T47D (cell line): Measurements from ENCODE around the gene TMUB2.

Experiments used
- DNase-seq, 2 experiments: peaks; one replicate each; pipeline versions ENCODE4 v3.0.0 to v3.0.0-alpha.2; 2011 to 2012; ENCODE audit warnings: low read depth in 1 of 2, low spot score in 1 of 2
- JUND ChIP-seq: IDR thresholded peaks from 2 replicates; pipeline ENCODE4 v1.6.1; 2012; ENCODE audit warnings: low read depth
- in situ Hi-C: cut with HindIII; loops from 2 replicates; pipeline ENCODE4 v1.10.0; 2016; ENCODE audit warnings: low sequenced_read_pairs, low pct_unique_long_range_greater_than_20kb

TMUB2 gene

DNA sequence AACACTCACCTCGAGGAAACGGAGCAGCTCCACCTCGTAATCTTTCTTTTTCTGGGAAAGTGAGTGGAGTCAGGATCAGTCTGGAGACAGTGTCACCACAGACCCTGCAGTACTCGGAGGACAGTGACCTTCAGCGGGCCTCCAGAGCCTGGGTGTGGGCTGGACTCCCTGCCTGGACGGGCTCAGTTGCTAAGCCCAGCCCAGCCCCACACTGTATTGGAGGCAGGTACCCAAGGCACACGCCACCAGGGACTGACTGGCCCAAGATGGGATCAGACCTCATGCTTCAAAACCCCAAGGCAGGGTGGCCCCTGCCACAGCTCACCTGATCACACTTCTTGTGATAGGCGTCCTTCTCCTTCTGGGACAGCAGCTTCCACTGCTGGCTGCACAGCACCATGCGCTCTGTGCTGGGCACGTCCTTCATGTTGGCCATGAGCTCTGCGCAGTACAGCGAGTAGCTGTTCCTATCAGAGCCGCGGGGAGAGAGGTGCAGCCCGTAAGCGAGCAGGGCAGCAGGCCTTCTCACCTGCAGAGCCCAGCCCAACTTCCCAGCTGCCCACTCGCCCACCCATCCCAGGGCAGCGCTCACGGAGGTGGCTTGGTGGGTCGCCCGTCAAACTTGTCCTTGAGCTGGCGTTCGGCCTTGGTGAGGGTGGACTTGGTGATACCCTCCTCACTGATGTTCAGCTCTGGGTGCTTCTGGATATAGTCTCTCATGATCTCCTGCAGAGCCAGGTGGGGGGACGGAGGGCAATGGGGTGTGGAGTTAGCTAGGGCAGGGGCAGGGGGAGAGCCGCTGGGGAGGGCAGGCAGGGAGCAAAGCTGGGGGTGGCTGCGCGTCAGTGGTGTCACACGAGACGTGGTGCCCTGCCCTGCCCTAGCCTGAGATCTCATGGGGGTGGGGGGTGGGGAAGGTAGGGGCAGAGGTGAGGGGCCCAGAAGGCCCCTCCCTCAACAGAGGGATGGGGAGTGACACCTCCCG is 24.8 kb downstream of the TMUB2 start:
- TF ChIP-seq JUND: no peak
- in situ Hi-C loops: no loop called here
- DNase-seq: no peak

DNA sequence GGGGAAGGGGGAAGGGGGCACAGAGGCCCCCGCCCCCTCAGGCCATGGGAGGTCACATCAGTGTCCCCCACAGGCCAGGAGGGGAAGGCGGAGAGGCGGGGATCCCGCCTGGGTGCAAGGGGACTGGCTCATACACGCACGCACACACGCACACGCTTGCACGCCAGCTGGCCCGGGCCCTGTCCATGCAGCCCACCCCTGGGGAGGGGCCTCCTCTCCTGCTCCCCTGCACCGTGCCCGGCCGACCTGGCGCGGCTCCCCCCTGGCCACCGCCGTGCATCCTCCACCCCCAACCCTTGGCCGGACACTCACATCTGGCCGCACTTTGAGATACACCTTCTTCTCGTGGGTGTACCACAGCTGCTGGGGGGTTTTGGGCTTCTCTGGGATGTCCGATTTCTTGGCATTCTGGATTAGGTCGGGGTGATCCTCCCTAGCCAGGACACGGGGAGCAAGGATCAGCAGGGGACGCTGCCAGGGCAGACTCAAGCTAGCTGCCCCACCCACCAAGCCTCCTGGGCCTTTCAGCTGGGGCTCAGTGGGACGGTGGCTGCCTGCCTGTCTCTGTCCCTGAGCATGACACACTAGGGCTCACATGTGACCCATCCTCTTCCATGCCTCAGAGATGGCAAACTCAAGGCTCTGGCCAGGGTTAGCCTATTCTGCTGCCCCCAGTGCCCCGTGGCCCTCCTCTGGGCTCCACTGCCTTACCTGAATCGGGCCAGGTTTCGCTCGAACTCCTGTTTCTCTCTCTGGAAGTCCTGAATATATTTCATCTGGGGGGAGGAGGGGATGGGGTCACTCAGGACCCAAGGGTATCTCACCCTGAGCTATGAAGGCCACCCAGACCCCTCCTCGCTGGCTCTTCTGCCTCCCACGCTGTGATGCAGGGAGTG is 26.0 kb downstream of the TMUB2 start:
- in situ Hi-C loops: no loop called here
- no peak for DNase-seq
- no peak for TF ChIP-seq JUND

DNA sequence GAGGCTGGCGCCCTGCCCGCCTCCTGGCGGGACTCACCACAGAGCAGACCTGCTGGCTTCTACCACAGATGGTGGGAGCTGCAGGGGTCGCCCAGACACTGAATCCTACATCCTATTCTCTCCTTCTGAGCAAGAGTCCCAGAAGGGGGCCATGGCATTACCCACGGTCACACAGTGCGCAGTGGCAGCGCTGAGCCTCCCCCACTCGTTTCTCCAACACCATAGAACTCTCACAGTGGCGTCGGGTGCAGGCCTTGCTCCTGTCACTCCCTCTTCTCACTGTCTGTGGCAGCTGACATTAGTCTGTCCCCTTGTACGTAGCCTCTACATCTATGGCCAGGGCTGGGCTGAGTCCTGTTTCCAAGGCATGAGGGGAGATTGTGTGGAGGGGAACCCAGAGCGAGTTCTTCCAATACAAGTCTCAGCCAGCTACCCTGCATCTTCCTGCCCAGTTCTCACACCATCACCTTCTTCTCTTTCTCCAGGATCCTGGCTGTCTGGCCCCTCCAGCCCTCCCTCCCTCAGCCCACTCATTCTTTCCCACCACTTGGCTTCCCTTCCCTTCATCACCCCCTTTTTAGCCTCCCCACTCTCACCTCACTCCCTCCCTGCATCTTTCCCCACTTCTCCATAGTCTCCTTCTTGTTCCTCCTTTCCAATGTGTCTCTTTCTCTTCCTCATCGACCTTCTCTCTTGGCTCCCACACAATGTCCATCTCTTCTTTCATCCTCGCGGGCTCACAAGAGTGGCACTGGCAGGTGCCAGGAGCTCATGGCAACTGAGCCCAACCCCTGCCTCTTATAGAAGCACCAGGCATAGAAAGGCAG is 26.8 kb downstream of the TMUB2 start:
- DNase-seq: no peak
- in situ Hi-C loops: no loop called here
- no peak for TF ChIP-seq JUND

DNA sequence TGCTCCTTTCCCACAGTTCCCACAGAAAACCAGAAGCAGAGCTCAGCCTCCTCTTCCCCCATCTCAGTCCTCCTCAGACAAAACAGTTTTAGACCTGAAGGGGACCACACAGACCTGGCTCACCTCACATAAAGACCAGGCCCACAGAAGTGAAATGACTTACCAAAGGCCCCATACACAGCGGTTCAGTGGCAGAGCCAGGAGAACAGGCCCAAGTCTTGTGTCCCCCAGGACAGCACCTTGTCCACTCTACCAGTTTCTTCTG is 27.4 kb downstream of the TMUB2 start:
- in situ Hi-C loops: no loop called here
- no peak for DNase-seq
- no peak for TF ChIP-seq JUND

DNA sequence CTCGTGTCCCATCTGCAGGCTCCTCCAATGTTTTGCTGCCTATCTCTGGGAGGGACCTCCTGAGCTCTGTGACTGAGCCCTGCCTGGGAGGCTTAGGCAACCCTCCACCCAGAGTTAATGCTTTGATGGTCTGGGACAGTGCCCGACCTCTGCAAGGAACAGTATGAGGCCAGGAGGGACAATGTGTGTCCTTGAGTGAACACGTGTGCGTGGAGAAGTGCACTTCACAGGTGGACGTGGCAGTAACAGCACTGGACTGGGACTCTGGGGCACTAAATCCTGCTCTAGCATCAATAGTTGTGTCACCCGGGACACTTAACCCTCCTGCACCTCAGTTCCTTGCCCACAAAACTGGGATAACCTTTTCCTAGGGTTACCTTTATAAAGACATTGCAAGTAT is 28.1 kb downstream of the TMUB2 start:
- in situ Hi-C loops: no loop called here
- no peak for DNase-seq
- no peak for TF ChIP-seq JUND

DNA sequence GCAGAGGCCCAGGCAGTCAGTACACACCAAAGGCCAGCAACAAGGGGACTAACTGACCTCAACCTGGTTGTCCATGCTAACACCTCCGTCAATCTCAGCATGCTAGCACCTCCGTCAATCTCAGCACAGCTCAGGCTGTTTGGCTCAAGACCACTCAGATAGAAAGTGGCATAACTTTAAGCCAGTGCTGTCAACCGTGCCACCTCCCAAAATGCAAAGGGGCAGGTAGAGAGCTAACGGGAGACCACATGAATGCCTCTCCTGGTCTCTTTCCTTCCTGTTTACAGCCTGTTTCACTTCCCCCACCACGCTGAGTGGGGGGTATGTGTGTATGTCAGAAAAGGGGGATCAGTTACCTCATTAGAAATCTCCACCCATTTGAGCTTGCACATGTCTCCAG is 29.4 kb downstream of the TMUB2 start:
- no peak for DNase-seq
- in situ Hi-C loops: no loop called here

DNA sequence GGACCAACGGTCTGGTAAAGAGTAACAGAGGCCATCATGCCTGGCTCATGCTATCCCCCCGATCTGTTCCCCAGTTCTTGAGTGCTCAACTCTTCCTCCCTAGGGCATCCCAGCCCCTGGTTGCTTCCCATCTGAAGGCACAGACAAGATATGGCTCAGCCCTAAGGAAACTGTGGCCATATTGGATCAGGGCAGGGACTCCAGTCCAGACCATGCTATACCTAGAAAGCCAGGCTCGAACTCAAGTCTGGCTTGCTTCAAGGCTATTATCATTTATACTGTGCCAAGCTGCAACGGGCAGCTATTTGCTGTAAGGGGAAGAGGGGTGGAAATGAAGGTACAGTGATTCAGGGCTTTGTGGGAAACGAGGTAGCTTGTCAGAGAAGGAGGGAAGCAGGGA is 29.9 kb downstream of the TMUB2 start:
- no peak for TF ChIP-seq JUND
- no peak for DNase-seq
- in situ Hi-C loops: no loop called here

More for the DNA sequence above, 29.4 kb downstream of the TMUB2 start:
- no peak for TF ChIP-seq JUND

DNA sequence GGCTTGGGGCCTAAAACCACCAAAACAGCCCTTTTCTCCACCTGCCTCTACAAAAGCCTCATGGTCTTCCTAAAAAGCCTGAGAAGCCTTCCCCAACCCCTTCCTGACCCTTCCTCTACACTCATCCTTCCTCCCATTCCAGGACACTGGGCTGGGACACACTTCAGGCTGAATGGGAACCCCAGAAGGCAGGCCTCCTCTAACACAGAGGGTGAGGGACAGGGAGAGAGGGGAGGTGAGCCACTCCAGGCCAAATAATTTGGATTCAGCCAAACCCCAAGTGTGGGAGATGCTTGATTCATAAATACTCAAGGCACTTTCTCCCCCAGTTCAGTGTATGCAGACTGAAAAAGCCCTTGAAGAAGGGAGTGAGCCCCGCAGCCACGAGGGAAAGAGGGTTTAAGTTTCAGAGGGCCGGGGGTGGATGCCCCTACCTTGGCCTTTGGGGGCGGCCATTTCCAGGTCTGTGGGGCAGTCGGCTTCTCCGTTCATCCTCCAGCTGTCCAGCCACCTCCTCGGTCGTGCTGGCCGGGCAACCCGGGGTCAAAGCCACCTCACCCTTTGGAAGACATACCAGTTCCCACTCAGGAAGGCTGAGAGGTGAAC is 31.1 kb downstream of the TMUB2 start:
- no peak for DNase-seq
- TF ChIP-seq JUND: no peak
- in situ Hi-C loops: no loop called here

DNA sequence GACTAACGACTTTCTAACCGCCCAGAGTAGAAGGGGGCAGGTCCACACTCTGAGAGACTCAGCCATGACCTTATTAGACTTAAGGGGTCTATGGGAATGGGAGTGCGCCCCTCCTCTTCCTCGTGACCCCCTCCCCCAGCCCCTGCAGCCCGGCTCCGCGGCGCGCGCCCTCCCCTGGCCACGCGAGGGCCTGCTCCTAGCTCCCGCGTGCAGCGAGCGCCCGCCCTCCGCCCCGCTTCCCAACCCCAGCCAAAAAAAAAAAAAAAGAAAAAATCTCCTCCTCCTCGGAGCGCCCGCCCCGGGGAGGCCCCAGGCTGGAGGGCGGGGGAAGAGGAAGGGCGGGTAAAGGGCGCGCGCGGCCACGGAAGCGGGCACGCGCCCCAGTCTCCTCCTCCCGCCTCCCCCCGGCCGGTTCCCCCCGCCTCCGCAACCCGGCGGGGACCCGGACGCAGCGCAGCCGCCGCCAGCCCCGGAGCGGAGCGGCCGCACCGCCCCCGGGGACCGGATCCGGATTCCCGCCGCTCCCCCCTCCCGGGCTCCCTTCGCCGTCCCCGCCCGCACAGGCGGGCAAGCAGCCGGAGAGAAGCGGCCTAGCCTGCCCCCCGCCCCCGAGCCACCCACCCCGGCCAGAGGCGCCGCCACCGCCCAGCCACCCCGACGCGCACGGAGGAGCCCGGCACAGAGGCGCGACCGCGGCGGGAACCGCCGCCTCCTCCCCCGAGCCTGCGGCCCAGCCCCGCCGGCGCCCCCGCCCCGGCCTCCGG is 31.8 kb downstream of the TMUB2 start:
- DNase-seq: peak; percentile 87 to 98
- in situ Hi-C loops: no loop called here
- TF ChIP-seq JUND: no peak

DNA sequence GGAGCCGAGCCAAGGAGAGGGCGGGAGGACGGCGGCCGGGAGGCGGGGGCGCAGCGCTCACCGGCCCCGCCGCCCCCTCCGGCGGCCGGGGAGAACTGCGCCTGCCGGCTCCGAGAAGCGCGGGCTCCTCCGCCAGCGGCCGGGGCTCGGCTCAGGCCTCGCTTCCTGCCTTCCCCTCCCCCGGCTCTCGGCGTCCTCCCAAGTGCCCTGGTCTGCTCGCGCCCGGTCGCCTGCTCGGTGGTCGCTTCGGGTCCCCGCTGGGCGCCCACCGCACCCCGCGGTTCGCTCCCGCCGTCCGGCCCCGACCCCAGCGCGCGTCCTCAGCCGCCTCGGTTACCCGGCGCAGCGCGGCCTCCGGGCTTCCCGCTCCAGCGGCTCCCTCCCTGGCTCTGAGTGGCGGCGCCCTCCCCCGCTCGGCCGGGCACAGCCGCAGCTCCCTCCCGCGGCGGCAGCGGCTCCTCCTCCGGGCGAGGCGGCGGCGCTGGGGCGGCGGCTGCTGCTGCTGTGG is 32.4 kb downstream of the TMUB2 start:
- TF ChIP-seq JUND: no peak
- DNase-seq: peak in 1 of 2 experiments; percentile 86
- in situ Hi-C loops: no loop called here

DNA sequence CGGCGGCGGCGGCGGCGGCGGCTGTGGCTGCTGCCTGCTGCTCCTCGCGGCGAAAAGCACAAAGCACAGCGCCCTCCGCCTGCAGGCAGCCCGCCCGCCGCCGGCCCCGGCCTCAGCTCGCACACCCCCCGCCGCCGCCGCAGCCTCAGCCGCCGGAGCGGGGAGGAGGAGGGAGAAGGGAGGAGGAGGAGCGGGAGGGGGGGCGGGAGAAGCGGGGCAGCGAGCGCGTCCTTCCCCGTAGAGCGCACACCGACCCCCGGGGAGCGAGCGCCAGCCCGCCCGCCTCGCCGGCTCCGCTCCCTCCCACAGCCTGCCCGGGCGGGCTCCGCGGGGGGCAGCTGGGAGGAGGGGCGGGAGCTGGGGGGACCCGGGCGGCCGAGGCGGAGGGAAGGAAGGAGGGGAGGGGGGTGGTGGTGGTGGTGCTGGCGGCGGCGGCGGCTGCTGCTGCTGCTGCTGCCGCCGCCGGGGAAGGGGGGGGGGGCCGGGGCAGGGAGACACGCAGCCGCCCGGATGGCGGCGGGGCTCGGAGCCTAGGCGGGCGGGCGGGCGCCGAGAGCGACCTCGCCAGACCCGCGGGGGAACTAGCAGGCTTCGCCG is 32.9 kb downstream of the TMUB2 start, which contains the start of gene UBTF:
Gene UBTF, minus strand, starts transcription at position 60 of the 597 bp plus-strand sequence. CDS start 1,446 bp downstream, outside the sequence.
- DNase-seq: peak in 1 of 2 experiments; percentile 80
- no peak for TF ChIP-seq JUND
- in situ Hi-C loops: no loop called here
